CD8-positive, alpha-beta memory T cell (primary cell): ENCODE measurements around the gene EEF1A2. TPM values are rescaled to one million over a fixed set of nuclear protein-coding genes. Genes with fewer than 3 reads are reported as not detected.

Experiments
- CTCF ChIA-PET: fragments of 350-600 bp; sonication (Branson Sonifier 250); formaldehyde crosslinking; loops from one replicate; lab custom pipeline; 2021; ENCODE audit warnings: antibody characterized with exemption; lab: Charles Lee
- POLR2A ChIA-PET: fragments of 350-600 bp; sonication (Branson Sonifier 250); formaldehyde crosslinking; loops from one replicate; lab custom pipeline; 2021; ENCODE audit warnings: antibody characterized with exemption; lab: Charles Lee
- DNase-seq, 5 donors: peaks; one replicate each; pipeline versions ENCODE4 v3.0.0 to v3.0.0-alpha.2; 2020 to 2022; ENCODE audit warnings: mixed read lengths in 1 of 5
- H3K27ac ChIP-seq: one replicate; pipeline ENCODE4 v1.7.0; 2013; ENCODE audit warnings: low read depth, mild to moderate bottlenecking, low read length, moderate library complexity
- H3K27me3 ChIP-seq: 2 replicates; pipeline ENCODE4 v1.7.0; 2013; ENCODE audit warnings: low read length, mild to moderate bottlenecking; ENCODE audit not compliant: insufficient read depth, poor library complexity, severe bottlenecking
- H3K36me3 ChIP-seq: 2 replicates; pipeline ENCODE4 v1.7.0; 2013; ENCODE audit warnings: mild to moderate bottlenecking, low read length, moderate library complexity; ENCODE audit not compliant: insufficient read depth
- H3K4me1 ChIP-seq: 2 replicates; pipeline ENCODE4 v1.7.0; 2013; ENCODE audit warnings: mild to moderate bottlenecking, low read length, moderate library complexity; ENCODE audit not compliant: insufficient read depth
- H3K4me3 ChIP-seq: 2 replicates; pipeline ENCODE4 v1.7.0; 2013; ENCODE audit warnings: mild to moderate bottlenecking, low read length
- H3K9me3 ChIP-seq: 2 replicates; pipeline ENCODE4 v1.7.0; 2013; ENCODE audit warnings: mild to moderate bottlenecking, low read length
- H3K27ac Mint-ChIP-seq, 8 donors: one replicate each; pipeline ENCODE4 v1.8.0; 2020 to 2021; ENCODE audit warnings: mixed read lengths in 8 of 8, mild to moderate bottlenecking in 6 of 8, inconsistent platforms in 3 of 8, moderate library complexity in 3 of 8
- H3K27me3 Mint-ChIP-seq, 2 donors: one replicate each; pipeline ENCODE4 v1.8.0; 2020 to 2021; ENCODE audit warnings: mixed read lengths in 2 of 2, mild to moderate bottlenecking in 1 of 2, moderate library complexity in 1 of 2
- H3K36me3 Mint-ChIP-seq, 3 donors: one replicate each; pipeline ENCODE4 v1.8.0; 2020 to 2021; ENCODE audit warnings: mixed read lengths in 3 of 3, inconsistent platforms in 1 of 3, mild to moderate bottlenecking in 1 of 3
- H3K4me1 Mint-ChIP-seq, 3 donors: one replicate each; pipeline ENCODE4 v1.8.0; 2020 to 2021; ENCODE audit warnings: mixed read lengths in 3 of 3, inconsistent platforms in 1 of 3, mild to moderate bottlenecking in 1 of 3
- H3K4me3 Mint-ChIP-seq, 7 donors: one replicate each; pipeline ENCODE4 v1.8.0; 2020 to 2021; ENCODE audit warnings: mixed read lengths in 7 of 7, mild to moderate bottlenecking in 6 of 7, moderate library complexity in 4 of 7, inconsistent platforms in 2 of 7
- H3K9me3 Mint-ChIP-seq, 5 donors: one replicate each; pipeline ENCODE4 v1.8.0; 2020 to 2022; ENCODE audit warnings: mixed read lengths in 5 of 5, mild to moderate bottlenecking in 3 of 5, moderate library complexity in 2 of 5, inconsistent platforms in 1 of 5
- polyA plus RNA-seq: library from polyadenylated mRNA; unstranded; fragments of 300-500 nt; fragmentation: Illumina TruSeq; gene quantifications from one replicate; pipeline ENCODE4 v1.2.3, GENCODE V29; 2021
- total RNA-seq, 2 experiments: library from RNA; stranded (reverse); gene quantifications; one replicate each; pipeline ENCODE4 v1.2.3, GENCODE V29; 2021

The EEF1A2 gene
- total and polyA plus RNA-seq, 3 experiments from 2014 or later = 0.17 to 0.20 TPM; not detected in 1

- CTCF ChIA-PET = no interaction called here
- no peak overlapping the region for H3K4me3 Mint-ChIP-seq
- POLR2A ChIA-PET = no interaction called here
- no peaks in the 10 kb centered on the region for H3K36me3 ChIP-seq
- no peaks in the 10 kb centered on the region for H3K9me3 Mint-ChIP-seq
- no peak overlapping the region for H3K4me3 ChIP-seq
- no peaks in the 10 kb centered on the region for H3K9me3 ChIP-seq
- DNase-seq = no peak
- H3K27me3 ChIP-seq = no peaks in the 10 kb centered on the region
- peaks cover 0 to 3% (median 0%) of the 10 kb centered on the region in 3 donors for H3K4me1 Mint-ChIP-seq
- H3K27ac Mint-ChIP-seq = no peak overlapping the region
- peaks cover 13 to 16% of the 10 kb centered on the region in 2 donors for H3K27me3 Mint-ChIP-seq
- H3K4me1 ChIP-seq = no peaks in the 10 kb centered on the region
- H3K36me3 Mint-ChIP-seq = no peaks in the 10 kb centered on the region
- H3K27ac ChIP-seq = no peak overlapping the region
Observed at GRCh38 chr20:63449025-63449424, 49.9 kb downstream of the EEF1A2 start.

- H3K4me1 Mint-ChIP-seq = peaks cover 0 to under 1% (median 0%) of the 10 kb centered on the region in 3 donors
- H3K27me3 ChIP-seq = no peaks in the 10 kb centered on the region
- no peaks in the 10 kb centered on the region for H3K36me3 Mint-ChIP-seq
- no peaks in the 10 kb centered on the region for H3K9me3 ChIP-seq
- H3K27ac Mint-ChIP-seq = no peak overlapping the region
- H3K4me1 ChIP-seq = no peaks in the 10 kb centered on the region
- POLR2A ChIA-PET = no interaction called here
- H3K4me3 ChIP-seq = no peak overlapping the region
- H3K27ac ChIP-seq = no peak overlapping the region
- peaks cover 0 to 1% (median 0%) of the 10 kb centered on the region in 5 donors for H3K9me3 Mint-ChIP-seq
- H3K36me3 ChIP-seq = no peaks in the 10 kb centered on the region
- no peak overlapping the region for H3K4me3 Mint-ChIP-seq
- DNase-seq = no peak
- CTCF ChIA-PET = no interaction called here
- peaks cover 10% of the 10 kb centered on the region in 2 donors for H3K27me3 Mint-ChIP-seq
Observed at GRCh38 chr20:63448031-63448430, 50.9 kb downstream of the EEF1A2 start.

GRCh38 chr20:63447320-63447719 lies 51.6 kb downstream of the EEF1A2 start:
- Mint-ChIP-seq H3K4me1 (peaks cover under 1 to 8% (median 1%) of the 10 kb centered on the region in 3 donors), H3K36me3 (no peaks in the 10 kb centered on the region), H3K9me3 (peaks cover 0 to 4% (median 0%) of the 10 kb centered on the region in 5 donors), H3K27me3 (peaks cover 10% of the 10 kb centered on the region in 2 donors), H3K27ac (peak overlapping the region in 1 of 8 donors; percentile 69), H3K4me3 (no peak overlapping the region)
- Histone ChIP-seq H3K27ac (no peak overlapping the region), H3K9me3 (no peaks in the 10 kb centered on the region), H3K4me3 (no peak overlapping the region), H3K4me1 (peaks cover 2% of the 10 kb centered on the region), H3K36me3 (no peaks in the 10 kb centered on the region), H3K27me3 (no peaks in the 10 kb centered on the region)
- DNase-seq = no peak
- ChIA-PET POLR2A (no interaction called here), CTCF (no interaction called here)

- Mint-ChIP-seq H3K9me3 (peaks cover 0 to 4% (median 0%) of the 10 kb centered on the region in 5 donors), H3K27ac (no peak overlapping the region), H3K36me3 (no peaks in the 10 kb centered on the region), H3K4me3 (no peak overlapping the region), H3K4me1 (peaks cover 9 to 17% (median 9%) of the 10 kb centered on the region in 3 donors), H3K27me3 (peaks cover 10% of the 10 kb centered on the region in 2 donors)
- no peak overlapping the region for H3K4me3 ChIP-seq
- peaks cover 10% of the 10 kb centered on the region for H3K4me1 ChIP-seq
- no peak overlapping the region for H3K27ac ChIP-seq
- POLR2A ChIA-PET = no interaction called here
- CTCF ChIA-PET = no interaction called here
- no peaks in the 10 kb centered on the region for H3K9me3 ChIP-seq
- no peaks in the 10 kb centered on the region for H3K36me3 ChIP-seq
- H3K27me3 ChIP-seq = no peaks in the 10 kb centered on the region
- DNase-seq = no peak
Observed at GRCh38 chr20:63446216-63447024, 52.5 kb downstream of the EEF1A2 start.

- Mint-ChIP-seq H3K27ac (peak overlapping the region in 1 of 8 donors; percentile 61), H3K36me3 (no peaks in the 10 kb centered on the region), H3K4me1 (peaks cover 14 to 22% (median 15%) of the 10 kb centered on the region in 3 donors), H3K27me3 (peaks cover 10% of the 10 kb centered on the region in 2 donors), H3K9me3 (peaks cover 0 to 4% (median 0%) of the 10 kb centered on the region in 5 donors), H3K4me3 (no peak overlapping the region)
- POLR2A ChIA-PET = no interaction called here
- CTCF ChIA-PET = no interaction called here
- DNase-seq = no peak
- H3K27me3 ChIP-seq = no peaks in the 10 kb centered on the region
- H3K9me3 ChIP-seq = no peaks in the 10 kb centered on the region
- H3K36me3 ChIP-seq = no peaks in the 10 kb centered on the region
- no peak overlapping the region for H3K4me3 ChIP-seq
- no peak overlapping the region for H3K27ac ChIP-seq
- peaks cover 16% of the 10 kb centered on the region for H3K4me1 ChIP-seq
Observed at GRCh38 chr20:63445075-63445734, 53.7 kb downstream of the EEF1A2 start.

GRCh38 chr20:63444548-63444947 lies 54.3 kb downstream of the EEF1A2 start:
- CTCF ChIA-PET = no interaction called here

GRCh38 chr20:63443606-63444395 lies 55.1 kb downstream of the EEF1A2 start:
- Mint-ChIP-seq H3K4me1 (peaks cover 14 to 22% (median 15%) of the 10 kb centered on the region in 3 donors), H3K27ac (no peak overlapping the region), H3K36me3 (no peaks in the 10 kb centered on the region), H3K4me3 (no peak overlapping the region), H3K9me3 (peaks cover 0 to 4% (median 0%) of the 10 kb centered on the region in 5 donors), H3K27me3 (peaks cover 10% of the 10 kb centered on the region in 2 donors)
- Histone ChIP-seq H3K27ac (no peak overlapping the region), H3K36me3 (no peaks in the 10 kb centered on the region), H3K27me3 (no peaks in the 10 kb centered on the region), H3K4me3 (no peak overlapping the region), H3K9me3 (no peaks in the 10 kb centered on the region), H3K4me1 (peaks cover 16% of the 10 kb centered on the region)
- DNase-seq = no peak
- ChIA-PET POLR2A (no interaction called here), CTCF (no interaction called here)

More at GRCh38 chr20:63444548-63444947, 54.3 kb downstream of the EEF1A2 start:
- no peak overlapping the region for H3K27ac Mint-ChIP-seq
- H3K27me3 ChIP-seq = no peaks in the 10 kb centered on the region
- H3K4me1 ChIP-seq = peaks cover 16% of the 10 kb centered on the region
- H3K9me3 Mint-ChIP-seq = peaks cover 0 to 4% (median 0%) of the 10 kb centered on the region in 5 donors
- H3K4me3 ChIP-seq = no peak overlapping the region
- POLR2A ChIA-PET = no interaction called here
- H3K27me3 Mint-ChIP-seq = peaks cover 10% of the 10 kb centered on the region in 2 donors
- H3K9me3 ChIP-seq = no peaks in the 10 kb centered on the region
- H3K36me3 Mint-ChIP-seq = no peaks in the 10 kb centered on the region
- no peaks in the 10 kb centered on the region for H3K36me3 ChIP-seq
- DNase-seq = no peak
- H3K4me3 Mint-ChIP-seq = no peak overlapping the region
- peaks cover 14 to 22% (median 15%) of the 10 kb centered on the region in 3 donors for H3K4me1 Mint-ChIP-seq
- H3K27ac ChIP-seq = no peak overlapping the region
